Endodermal cell (in vitro differentiated cells): ENCODE measurements around the gene TOMM40. TPM values are rescaled to one million over a fixed set of nuclear protein-coding genes. Genes with fewer than 3 reads are reported as not detected.

ENCODE experiments used
- DNase-seq: peaks from one replicate; pipeline ENCODE4 v3.0.0-alpha.2; 2017
- H3K27ac ChIP-seq: 2 replicates; pipeline ENCODE4 v1.5.1; 2013; ENCODE audit warnings: mild to moderate bottlenecking, low read depth, low read length, moderate library complexity
- H3K27me3 ChIP-seq: 2 replicates; pipeline ENCODE4 v1.6.1; 2013; ENCODE audit warnings: mild to moderate bottlenecking, low read length, moderate library complexity; ENCODE audit not compliant: insufficient read depth, control insufficient read depth, poor library complexity, severe bottlenecking
- H3K36me3 ChIP-seq: 2 replicates; pipeline ENCODE4 v1.7.0; 2013; ENCODE audit warnings: mild to moderate bottlenecking, low read length, moderate library complexity; ENCODE audit not compliant: control insufficient read depth, insufficient read depth
- H3K4me1 ChIP-seq: one replicate; pipeline ENCODE4 v1.7.0; 2013; ENCODE audit warnings: low read length; ENCODE audit not compliant: control insufficient read depth, insufficient read depth
- H3K4me3 ChIP-seq: 2 replicates; pipeline ENCODE4 v1.5.1; 2013; ENCODE audit warnings: mild to moderate bottlenecking, low read length, moderate library complexity
- H3K9ac ChIP-seq: 2 replicates; pipeline ENCODE4 v1.6.1; 2013; ENCODE audit warnings: mild to moderate bottlenecking, low read length, moderate library complexity; ENCODE audit not compliant: poor library complexity, severe bottlenecking; ENCODE audit errors: extremely low read depth
- H3K9me3 ChIP-seq: 2 replicates; pipeline ENCODE4 v1.6.1; 2013; ENCODE audit warnings: mild to moderate bottlenecking, low read length, moderate library complexity; ENCODE audit not compliant: control insufficient read depth
- H3K27ac Mint-ChIP-seq: 2 replicates; pipeline ENCODE4 v1.8.0; 2020; ENCODE audit warnings: mixed read lengths
- H3K27me3 Mint-ChIP-seq: 2 replicates; pipeline ENCODE4 v1.8.0; 2021; ENCODE audit warnings: mild to moderate bottlenecking, mixed read lengths; ENCODE audit not compliant: insufficient read depth
- H3K36me3 Mint-ChIP-seq: 2 replicates; pipeline ENCODE4 v1.8.0; 2020; ENCODE audit warnings: low read depth, mixed read lengths
- H3K4me1 Mint-ChIP-seq: 2 replicates; pipeline ENCODE4 v1.8.0; 2020; ENCODE audit warnings: mixed read lengths
- H3K4me3 Mint-ChIP-seq: 2 replicates; pipeline ENCODE4 v1.8.0; 2020; ENCODE audit warnings: mild to moderate bottlenecking, moderate library complexity, mixed read lengths
- H3K9me3 Mint-ChIP-seq: 2 replicates; pipeline ENCODE4 v1.8.0; 2020; ENCODE audit warnings: mild to moderate bottlenecking, mixed read lengths
- CTCF ChIP-seq: fragments of 200-600 bp; sonication (generic); conservative IDR thresholded peaks from 2 replicates; pipeline ENCODE4 v1.5.0; 2021; ENCODE audit warnings: antibody characterized with exemption, mild to moderate bottlenecking
- WGBS, 2 experiments: methylation state at CpG; one replicate each; pipeline versions ENCODE4 v1.1.5 to v1.1.7; 2013; ENCODE audit warnings: missing lambda C conversion rate in 2 of 2, mixed read lengths in 1 of 2; ENCODE audit not compliant: insufficient coverage in 1 of 2, insufficient read length in 1 of 2; 5-methylcytosine and 5-hydroxymethylcytosine counted together
- total RNA-seq, 2 donors: library from RNA; stranded (reverse); fragmentation: NEBNext Ultra II Directional in 1 of 2; extraction: Animal tissue kit (Norgen Biotek cat#: 25700) in 1 of 2; gene quantifications; 2 replicates in 1 of 2; 3 replicates in 1 of 2; pipeline ENCODE4 v1.2.1, GENCODE V29; 2021

Gene TOMM40
- total RNA-seq, 2 donors from 2014 or later: 88.1 to 93.8 TPM

GRCh38 chr19:44894052-44894400 lies 3.0 kb downstream of the TOMM40 start:
- TF ChIP-seq CTCF: no peak
- no peak overlapping the region for H3K9ac ChIP-seq
- Mint-ChIP-seq H3K4me3 (no peak overlapping the region), H3K27ac (no peak overlapping the region), H3K27me3 (no peaks in the 10 kb centered on the region), H3K4me1 (peaks cover 11% of the 10 kb centered on the region), H3K9me3 (no peaks in the 10 kb centered on the region), H3K36me3 (peaks cover 58% of the 10 kb centered on the region)
- H3K9me3 ChIP-seq: no peaks in the 10 kb centered on the region
- no peak for DNase-seq
- H3K27ac ChIP-seq: no peak overlapping the region
- peaks cover 56% of the 10 kb centered on the region for H3K36me3 ChIP-seq
- no peaks in the 10 kb centered on the region for H3K4me1 ChIP-seq
- no peaks in the 10 kb centered on the region for H3K27me3 ChIP-seq
- H3K4me3 ChIP-seq: no peak overlapping the region
- WGBS, 2 experiments: 94 to 97% methylated on average over 3 to 6 of the region's 6 CpGs

GRCh38 chr19:44894946-44895345 lies 3.9 kb downstream of the TOMM40 start:
- no peaks in the 10 kb centered on the region for H3K27me3 Mint-ChIP-seq
- whole genome bisulfite sequencing, 2 experiments: 90 to 95% methylated on average over 8 to 9 of the region's 9 CpGs
- no peak overlapping the region for H3K4me3 Mint-ChIP-seq
- H3K36me3 Mint-ChIP-seq: peaks cover 65% of the 10 kb centered on the region
- H3K4me1 Mint-ChIP-seq: peaks cover 11% of the 10 kb centered on the region
- TF ChIP-seq CTCF: no peak
- H3K27me3 ChIP-seq: no peaks in the 10 kb centered on the region
- no peak overlapping the region for H3K27ac ChIP-seq
- no peak for DNase-seq
- no peak overlapping the region for H3K4me3 ChIP-seq
- peaks cover 57% of the 10 kb centered on the region for H3K36me3 ChIP-seq
- H3K9ac ChIP-seq: no peak overlapping the region
- H3K4me1 ChIP-seq: no peaks in the 10 kb centered on the region
- H3K9me3 Mint-ChIP-seq: no peaks in the 10 kb centered on the region
- no peaks in the 10 kb centered on the region for H3K9me3 ChIP-seq
- no peak overlapping the region for H3K27ac Mint-ChIP-seq

GRCh38 chr19:44897835-44898234 lies 6.8 kb downstream of the TOMM40 start:
- no peaks in the 10 kb centered on the region for H3K9me3 ChIP-seq
- no peak overlapping the region for H3K4me3 ChIP-seq
- 88 to 91% methylated on average over 4 to 8 of the region's 8 CpGs for WGBS, 2 experiments
- Mint-ChIP-seq H3K27ac (no peak overlapping the region), H3K4me1 (no peaks in the 10 kb centered on the region), H3K4me3 (no peak overlapping the region), H3K9me3 (no peaks in the 10 kb centered on the region), H3K27me3 (no peaks in the 10 kb centered on the region), H3K36me3 (peaks cover 77% of the 10 kb centered on the region)
- no peak overlapping the region for H3K9ac ChIP-seq
- H3K4me1 ChIP-seq: no peaks in the 10 kb centered on the region
- no peak overlapping the region for H3K27ac ChIP-seq
- no peak for DNase-seq
- no peaks in the 10 kb centered on the region for H3K27me3 ChIP-seq
- peaks cover 72% of the 10 kb centered on the region for H3K36me3 ChIP-seq
- no peak for TF ChIP-seq CTCF
